Measurements from ENCODE around the gene LANCL2.

The LANCL2 gene

GRCh38 chr7:55326945-55327626 lies 38.1 kb upstream of the LANCL2 start:
- no peaks in the 10 kb centered on the region for H3K27me3 ChIP-seq (ENCODE audit: insufficient read depth, low read length, poor library complexity)
- no peaks in the 10 kb centered on the region for H3K79me2 ChIP-seq (ENCODE audit: insufficient read depth, low read length)
- H3K9me3 ChIP-seq (ENCODE audit: insufficient read depth, low read length, severe bottlenecking), result no peaks in the 10 kb centered on the region
- H3K4me2 ChIP-seq (ENCODE audit: insufficient read depth, low read length), result no peak overlapping the region
- no peak for TF ChIP-seq EZH2 (IDR thresholded peaks at IDR 0.05; ENCODE audit: borderline replicate concordance, low read depth, low read length, severe bottlenecking)
- no peak for TF ChIP-seq CTCF (IDR thresholded peaks at IDR 0.05; ENCODE audit: borderline replicate concordance, extremely low read depth, low read length, poor library complexity, severe bottlenecking)
- H3K4me1 ChIP-seq (ENCODE audit: insufficient read depth, low read length), result no peaks in the 10 kb centered on the region
- no peaks in the 10 kb centered on the region for H4K20me1 ChIP-seq (ENCODE audit: insufficient read depth, low read length)
- DNase-seq (no peak), ATAC-seq (ENCODE audit: insufficient read depth, low read depth) (no peak)
- H2AFZ ChIP-seq (ENCODE audit: low read depth, low read length), result no peak overlapping the region
- H3K27ac ChIP-seq (ENCODE audit: low read length), result no peak overlapping the region
- H3K9ac ChIP-seq (ENCODE audit: low read depth, low read length), result no peak overlapping the region
- H3K36me3 ChIP-seq (ENCODE audit: insufficient read depth, low read length), result no peaks in the 10 kb centered on the region
- no peak overlapping the region for H3K4me3 ChIP-seq (ENCODE audit: low read depth in 1 of 2, low read length in 2 of 2)

- no peak overlapping the region for H2AFZ ChIP-seq (ENCODE audit: low read depth, low read length)
- no peaks in the 10 kb centered on the region for H3K36me3 ChIP-seq (ENCODE audit: insufficient read depth, low read length)
- H3K27ac ChIP-seq (ENCODE audit: low read length), result no peak overlapping the region
- H3K9me3 ChIP-seq (ENCODE audit: insufficient read depth, low read length, severe bottlenecking), result no peaks in the 10 kb centered on the region
- H3K4me2 ChIP-seq (ENCODE audit: insufficient read depth, low read length), result no peak overlapping the region
- H3K79me2 ChIP-seq (ENCODE audit: insufficient read depth, low read length), result no peaks in the 10 kb centered on the region
- H3K4me1 ChIP-seq (ENCODE audit: insufficient read depth, low read length), result no peaks in the 10 kb centered on the region
- TF ChIP-seq CTCF (IDR thresholded peaks at IDR 0.05; ENCODE audit: borderline replicate concordance, extremely low read depth, low read length, poor library complexity, severe bottlenecking) (no peak), EZH2 (IDR thresholded peaks at IDR 0.05; ENCODE audit: borderline replicate concordance, low read depth, low read length, severe bottlenecking) (no peak)
- H3K9ac ChIP-seq (ENCODE audit: low read depth, low read length), result no peak overlapping the region
- no peak for ATAC-seq (ENCODE audit: insufficient read depth, low read depth)
- DNase-seq, result no peak
- H3K4me3 ChIP-seq (ENCODE audit: low read depth in 1 of 2, low read length in 2 of 2), result no peak overlapping the region
- H3K27me3 ChIP-seq (ENCODE audit: insufficient read depth, low read length, poor library complexity), result no peaks in the 10 kb centered on the region
- H4K20me1 ChIP-seq (ENCODE audit: insufficient read depth, low read length), result no peaks in the 10 kb centered on the region
Observed at GRCh38 chr7:55335151-55335550, 30.0 kb upstream of the LANCL2 start.

- Histone ChIP-seq H3K4me2 (ENCODE audit: insufficient read depth, low read length) (no peak overlapping the region), H3K27ac (ENCODE audit: low read length) (no peak overlapping the region), H3K9me3 (ENCODE audit: insufficient read depth, low read length, severe bottlenecking) (no peaks in the 10 kb centered on the region), H4K20me1 (ENCODE audit: insufficient read depth, low read length) (no peaks in the 10 kb centered on the region), H2AFZ (ENCODE audit: low read depth, low read length) (no peak overlapping the region), H3K9ac (ENCODE audit: low read depth, low read length) (no peak overlapping the region), H3K4me1 (ENCODE audit: insufficient read depth, low read length) (no peaks in the 10 kb centered on the region), H3K4me3 (ENCODE audit: low read depth in 1 of 2, low read length in 2 of 2) (no peak overlapping the region), H3K36me3 (ENCODE audit: insufficient read depth, low read length) (no peaks in the 10 kb centered on the region), H3K27me3 (ENCODE audit: insufficient read depth, low read length, poor library complexity) (no peaks in the 10 kb centered on the region), H3K79me2 (ENCODE audit: insufficient read depth, low read length) (no peaks in the 10 kb centered on the region)
- TF ChIP-seq EZH2 (IDR thresholded peaks at IDR 0.05; ENCODE audit: borderline replicate concordance, low read depth, low read length, severe bottlenecking) (no peak), CTCF (IDR thresholded peaks at IDR 0.05; ENCODE audit: borderline replicate concordance, extremely low read depth, low read length, poor library complexity, severe bottlenecking) (no peak)
- no peak for DNase-seq
- ATAC-seq (ENCODE audit: insufficient read depth, low read depth), result no peak
Observed at GRCh38 chr7:55335786-55336185, 29.4 kb upstream of the LANCL2 start.

Measured in DND-41 (cell line).